ENCODE data around the gene TMEM62. TPM values are rescaled to one million over a fixed set of nuclear protein-coding genes. Genes with fewer than 3 reads are reported as not detected.

TMEM62 gene
- total RNA-seq, 1 donor from 2014 or later: 12.2 TPM

DNA sequence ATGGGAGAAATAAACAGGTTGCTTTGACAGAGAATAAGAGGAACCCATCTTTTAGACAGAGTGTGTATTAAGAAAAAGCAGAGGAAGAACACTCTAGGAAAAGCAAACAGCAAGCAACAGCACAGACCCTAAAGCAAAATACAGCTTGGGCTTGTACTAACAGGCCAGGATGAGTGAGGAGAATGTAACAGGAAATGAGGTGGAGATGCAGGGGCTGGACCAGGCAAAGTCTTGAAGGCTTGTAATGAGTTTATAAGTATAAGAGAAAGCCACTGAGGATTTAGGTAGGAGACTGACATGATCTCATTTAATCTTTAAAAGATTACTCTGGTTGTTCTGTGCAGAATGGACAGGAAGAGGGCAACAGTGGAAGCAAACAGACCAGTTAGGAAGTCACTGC, 32.4 kb upstream of the TMEM62 start:
- peaks cover 44% of the 10 kb centered on the region for H3K4me1 ChIP-seq
- no peak for TF ChIP-seq CTCF (IDR thresholded peaks at IDR 0.05; ENCODE audit: borderline replicate concordance)
- intact Hi-C loops (cut with micrococcal nuclease): no loop called here

DNA sequence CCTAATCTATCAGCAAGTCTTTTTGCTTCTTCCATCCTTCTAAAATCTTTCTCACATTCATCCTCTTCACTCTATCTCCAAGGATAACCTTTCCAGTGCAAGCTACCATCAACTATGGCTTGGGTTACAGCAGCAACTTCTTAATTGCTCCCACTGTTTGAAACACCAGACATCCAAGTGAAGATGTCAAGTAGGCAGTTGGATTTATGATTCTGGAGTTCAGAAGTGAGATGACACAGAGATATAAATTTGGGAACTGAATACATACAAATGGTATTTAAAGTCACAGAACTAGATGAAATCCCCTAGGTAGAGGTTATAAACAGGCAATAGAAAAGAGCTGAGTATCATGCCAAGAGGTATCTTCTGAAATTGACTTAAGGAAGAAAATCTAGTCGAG, 31.2 kb upstream of the TMEM62 start:
- no peak for TF ChIP-seq CTCF (IDR thresholded peaks at IDR 0.05; ENCODE audit: borderline replicate concordance)
- intact Hi-C loops (cut with micrococcal nuclease): no loop called here
- Histone ChIP-seq H3K4me1 (peaks cover 45% of the 10 kb centered on the region), H3K36me3 (peaks cover 17% of the 10 kb centered on the region), H3K4me3 (no peak overlapping the region), H3K27me3 (ENCODE audit: low read depth) (no peaks in the 10 kb centered on the region), H3K9me3 (replicated peaks) (no peaks in the 10 kb centered on the region), H3K27ac (replicated peaks) (no peak overlapping the region)
- no peak for DNase-seq

More for the DNA sequence above, 32.4 kb upstream of the TMEM62 start:
- Histone ChIP-seq H3K36me3 (peaks cover 21% of the 10 kb centered on the region), H3K4me3 (no peak overlapping the region), H3K27ac (replicated peaks) (no peak overlapping the region), H3K27me3 (ENCODE audit: low read depth) (no peaks in the 10 kb centered on the region), H3K9me3 (replicated peaks) (no peaks in the 10 kb centered on the region)
- DNase-seq: no peak

- Histone ChIP-seq H3K9me3 (replicated peaks) (no peaks in the 10 kb centered on the region), H3K27ac (replicated peaks) (no peak overlapping the region), H3K4me1 (peaks cover 41% of the 10 kb centered on the region), H3K27me3 (ENCODE audit: low read depth) (no peaks in the 10 kb centered on the region), H3K4me3 (no peak overlapping the region), H3K36me3 (peaks cover 13% of the 10 kb centered on the region)
- no peak for TF ChIP-seq CTCF (IDR thresholded peaks at IDR 0.05; ENCODE audit: borderline replicate concordance)
- DNase-seq: no peak
- intact Hi-C loops (cut with micrococcal nuclease): no loop called here
These were observed 29.5 kb upstream of the TMEM62 start for GRCh38 chr15:43103907-43104306.

DNA sequence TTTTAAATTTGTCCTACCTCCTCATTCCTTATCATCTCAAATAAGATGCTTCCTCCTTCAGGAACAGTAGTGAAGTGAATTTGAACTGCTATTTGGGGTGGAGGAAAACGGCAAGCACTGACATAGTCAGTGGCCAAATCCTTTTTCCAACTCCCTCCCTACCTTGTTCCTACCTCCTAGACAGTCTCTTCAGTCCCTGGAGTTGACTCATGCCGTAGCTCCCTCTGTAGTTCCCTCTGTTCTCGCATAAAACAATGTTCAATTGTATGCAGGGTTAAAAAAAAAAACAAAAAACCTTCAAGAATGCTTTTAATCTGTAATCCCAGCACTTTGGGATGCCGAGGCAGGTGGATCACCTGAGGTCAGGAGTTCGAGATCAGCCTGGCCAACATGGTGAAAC, 29.0 kb upstream of the TMEM62 start:
- TF ChIP-seq CTCF (IDR thresholded peaks at IDR 0.05; ENCODE audit: borderline replicate concordance): no peak
- Histone ChIP-seq H3K27ac (replicated peaks) (no peak overlapping the region), H3K4me1 (peaks cover 41% of the 10 kb centered on the region), H3K36me3 (peaks cover 13% of the 10 kb centered on the region), H3K27me3 (ENCODE audit: low read depth) (no peaks in the 10 kb centered on the region), H3K9me3 (replicated peaks) (no peaks in the 10 kb centered on the region), H3K4me3 (peak overlapping the region; percentile 77)
- no peak for DNase-seq
- intact Hi-C loops (cut with micrococcal nuclease): no loop called here

DNA sequence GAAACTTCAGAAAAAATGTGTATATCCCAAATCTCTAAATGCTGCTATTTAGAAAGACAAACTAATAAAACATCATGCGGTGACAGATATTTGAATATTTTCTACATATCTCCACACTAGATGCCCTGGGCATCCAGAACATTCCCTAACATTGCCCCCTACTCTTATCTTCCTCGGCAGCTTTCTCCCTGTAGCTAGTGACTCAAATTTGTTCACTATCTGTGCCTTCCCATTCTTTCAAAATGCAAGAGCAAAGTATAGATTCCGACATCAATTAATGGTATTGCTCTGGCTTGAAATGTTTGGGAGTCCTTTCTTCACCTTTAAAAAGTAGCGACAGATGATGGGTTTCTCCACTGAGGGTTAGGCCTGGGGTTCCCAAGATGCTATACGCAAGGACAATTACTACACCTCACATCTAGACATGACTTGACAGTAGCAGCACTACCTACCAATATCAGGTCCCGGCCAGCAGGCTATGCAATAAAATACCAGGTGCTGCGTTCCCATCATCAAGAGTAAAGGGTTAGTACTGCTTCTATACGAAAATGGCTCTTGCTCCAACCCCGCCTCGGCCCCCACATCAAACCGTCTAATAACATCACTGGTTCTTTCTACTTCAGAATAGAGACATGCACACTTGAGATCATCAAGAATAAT, 28.2 kb upstream of the TMEM62 start:
- no peak for TF ChIP-seq CTCF (IDR thresholded peaks at IDR 0.05; ENCODE audit: borderline replicate concordance)
- intact Hi-C loops (cut with micrococcal nuclease): no loop called here
- H3K9me3 ChIP-seq (replicated peaks): no peaks in the 10 kb centered on the region
- no peaks in the 10 kb centered on the region for H3K27me3 ChIP-seq (ENCODE audit: low read depth)
- peak overlapping the region; percentile 77 for H3K4me3 ChIP-seq
- DNase-seq: no peak
- H3K27ac ChIP-seq (replicated peaks): peak overlapping the region; percentile 92
- H3K36me3 ChIP-seq: peaks cover 13% of the 10 kb centered on the region
- peaks cover 41% of the 10 kb centered on the region for H3K4me1 ChIP-seq

Measured in left ventricle myocardium inferior (tissue), 1 donor.